K562 (cell line): ENCODE measurements around the gene C15orf61.

Experiments used
- ARHGAP35 ChIP-seq: fragments of 450-650 bp; IDR thresholded peaks from 2 replicates; pipeline ENCODE4 v1.6.1; 2018; ENCODE audit not compliant: partially characterized antibody
- BHLHE40 ChIP-seq: IDR thresholded peaks from 2 replicates; pipeline ENCODE4 v1.6.1; 2011; ENCODE audit warnings: low read length, improper control_type of control experiment
- CHD2 ChIP-seq: IDR thresholded peaks from 2 replicates; pipeline ENCODE4 v1.6.1; 2011; ENCODE audit warnings: low read depth, low read length
- GATA2 ChIP-seq: sonication (generic); formaldehyde crosslinking; IDR thresholded peaks from 2 replicates; pipeline ENCODE4 v1.4.0; 2020; ENCODE audit warnings: mild to moderate bottlenecking, missing genetic modification reagents
- MED1 ChIP-seq: sonication (generic); formaldehyde crosslinking; IDR thresholded peaks from 2 replicates; pipeline ENCODE4 v1.8.1; 2023; ENCODE audit warnings: missing genetic modification reagents, borderline replicate concordance
- MTF1 ChIP-seq: fragments of 250-450 bp; sonication (Bioruptor Pico); IDR thresholded peaks from 2 replicates; pipeline ENCODE4 v1.9.0; 2021; ENCODE audit warnings: moderate library complexity, mild to moderate bottlenecking, inconsistent platforms, borderline replicate concordance
- POLR2AphosphoS5 ChIP-seq: IDR thresholded peaks from 2 replicates; pipeline ENCODE4 v1.6.1; 2011; ENCODE audit warnings: mild to moderate bottlenecking, low read depth, low read length, moderate library complexity; ENCODE audit not compliant: control insufficient read depth, insufficient read depth
- RBM39 ChIP-seq: fragments of 200-400 bp; formaldehyde crosslinking; optimal IDR thresholded peaks from 2 replicates; pipeline ENCODE3; 2018; ENCODE audit warnings: low read depth, low read length
- SRF ChIP-seq, 2 experiments: fragments of 250-450, 450-650 bp in 1 of 2; sonication (Bioruptor Pico) in 1 of 2; sonication (generic) in 1 of 2; formaldehyde crosslinking; IDR thresholded peaks; 2 replicates each; pipeline versions ENCODE4 v1.5.0 to v1.5.1; 2020 to 2022; ENCODE audit warnings: mild to moderate bottlenecking in 1 of 2, missing genetic modification reagents in 1 of 2
- TF ChIP-seq, protein P1 (sequence below), 3 experiments: IDR thresholded peaks in 2 of 3; conservative IDR thresholded peaks in 1 of 3; 2 replicates each; pipeline ENCODE4 v1.5.1; 2011 to 2012; ENCODE audit warnings: low read length in 3 of 3, mild to moderate bottlenecking in 3 of 3, control low read depth in 2 of 3, improper control_type of control experiment in 1 of 3, inconsistent platforms in 1 of 3, low read depth in 1 of 3, mixed read lengths in 1 of 3, moderate library complexity in 1 of 3; ENCODE audit not compliant: insufficient read depth in 2 of 3
- TF ChIP-seq, protein P2 (sequence below): IDR thresholded peaks from 2 replicates; pipeline ENCODE4 v1.6.1; 2016; ENCODE audit warnings: missing genetic modification characterization, missing compliant biosample characterization
- TF ChIP-seq, protein P3 (sequence below): sonication (generic); formaldehyde crosslinking; IDR thresholded peaks from 2 replicates; pipeline ENCODE4 v1.8.0; 2022; ENCODE audit warnings: mild to moderate bottlenecking, low read depth, missing genetic modification reagents

DNA sequence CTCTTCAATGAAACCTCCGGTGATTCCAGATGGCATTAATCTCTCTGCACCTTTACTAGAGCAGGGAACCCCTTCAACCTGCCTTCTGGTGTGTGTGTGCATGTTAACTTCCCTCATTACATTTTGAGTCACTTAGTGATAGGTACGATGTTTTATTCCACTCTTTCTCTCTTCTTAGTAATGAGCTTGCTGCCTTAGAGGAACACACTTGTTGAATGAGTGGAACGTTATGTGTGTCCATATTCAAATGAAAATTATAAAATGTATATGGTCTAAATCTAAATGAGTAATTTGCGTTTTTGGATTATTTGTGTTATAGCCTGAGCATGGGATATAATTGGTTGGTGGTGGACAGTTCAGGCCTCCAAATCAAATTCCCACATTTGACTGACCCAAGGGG lies 33.6 kb downstream of the C15orf61 start:
- TF ChIP-seq MTF1 (CRISPR knock-in tag): no peak
- TF ChIP-seq, protein P1, sequence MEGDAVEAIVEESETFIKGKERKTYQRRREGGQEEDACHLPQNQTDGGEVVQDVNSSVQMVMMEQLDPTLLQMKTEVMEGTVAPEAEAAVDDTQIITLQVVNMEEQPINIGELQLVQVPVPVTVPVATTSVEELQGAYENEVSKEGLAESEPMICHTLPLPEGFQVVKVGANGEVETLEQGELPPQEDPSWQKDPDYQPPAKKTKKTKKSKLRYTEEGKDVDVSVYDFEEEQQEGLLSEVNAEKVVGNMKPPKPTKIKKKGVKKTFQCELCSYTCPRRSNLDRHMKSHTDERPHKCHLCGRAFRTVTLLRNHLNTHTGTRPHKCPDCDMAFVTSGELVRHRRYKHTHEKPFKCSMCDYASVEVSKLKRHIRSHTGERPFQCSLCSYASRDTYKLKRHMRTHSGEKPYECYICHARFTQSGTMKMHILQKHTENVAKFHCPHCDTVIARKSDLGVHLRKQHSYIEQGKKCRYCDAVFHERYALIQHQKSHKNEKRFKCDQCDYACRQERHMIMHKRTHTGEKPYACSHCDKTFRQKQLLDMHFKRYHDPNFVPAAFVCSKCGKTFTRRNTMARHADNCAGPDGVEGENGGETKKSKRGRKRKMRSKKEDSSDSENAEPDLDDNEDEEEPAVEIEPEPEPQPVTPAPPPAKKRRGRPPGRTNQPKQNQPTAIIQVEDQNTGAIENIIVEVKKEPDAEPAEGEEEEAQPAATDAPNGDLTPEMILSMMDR (IDR thresholded peaks at IDR 0.05 in 2 of 3, conservative IDR thresholded peaks at IDR 0.05 in 1 of 3; ENCODE audit: insufficient read depth in 2 of 3, low read depth in 1 of 3, low read length in 3 of 3): no peak
- TF ChIP-seq GATA2 (CRISPR knock-in tag): no peak
- TF ChIP-seq RBM39: no peak
- TF ChIP-seq, protein P2, sequence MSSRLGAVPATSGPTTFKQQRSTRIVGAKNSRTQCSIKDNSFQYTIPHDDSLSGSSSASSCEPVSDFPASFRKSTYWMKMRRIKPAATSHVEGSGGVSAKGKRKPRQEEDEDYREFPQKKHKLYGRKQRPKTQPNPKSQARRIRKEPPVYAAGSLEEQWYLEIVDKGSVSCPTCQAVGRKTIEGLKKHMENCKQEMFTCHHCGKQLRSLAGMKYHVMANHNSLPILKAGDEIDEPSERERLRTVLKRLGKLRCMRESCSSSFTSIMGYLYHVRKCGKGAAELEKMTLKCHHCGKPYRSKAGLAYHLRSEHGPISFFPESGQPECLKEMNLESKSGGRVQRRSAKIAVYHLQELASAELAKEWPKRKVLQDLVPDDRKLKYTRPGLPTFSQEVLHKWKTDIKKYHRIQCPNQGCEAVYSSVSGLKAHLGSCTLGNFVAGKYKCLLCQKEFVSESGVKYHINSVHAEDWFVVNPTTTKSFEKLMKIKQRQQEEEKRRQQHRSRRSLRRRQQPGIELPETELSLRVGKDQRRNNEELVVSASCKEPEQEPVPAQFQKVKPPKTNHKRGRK (tag): no peak
- no peak for TF ChIP-seq POLR2AphosphoS5
- TF ChIP-seq MED1 (CRISPR knock-in tag): no peak
- no peak for TF ChIP-seq CHD2
- no peak for TF ChIP-seq BHLHE40
- TF ChIP-seq, protein P3, sequence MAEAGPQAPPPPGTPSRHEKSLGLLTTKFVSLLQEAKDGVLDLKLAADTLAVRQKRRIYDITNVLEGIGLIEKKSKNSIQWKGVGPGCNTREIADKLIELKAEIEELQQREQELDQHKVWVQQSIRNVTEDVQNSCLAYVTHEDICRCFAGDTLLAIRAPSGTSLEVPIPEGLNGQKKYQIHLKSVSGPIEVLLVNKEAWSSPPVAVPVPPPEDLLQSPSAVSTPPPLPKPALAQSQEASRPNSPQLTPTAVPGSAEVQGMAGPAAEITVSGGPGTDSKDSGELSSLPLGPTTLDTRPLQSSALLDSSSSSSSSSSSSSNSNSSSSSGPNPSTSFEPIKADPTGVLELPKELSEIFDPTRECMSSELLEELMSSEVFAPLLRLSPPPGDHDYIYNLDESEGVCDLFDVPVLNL (CRISPR knock-in tag): no peak
- TF ChIP-seq SRF (CRISPR knock-in tag; IDR thresholded peaks at IDR 0.05): no peak
- no peak for TF ChIP-seq ARHGAP35
